SK-N-SH treated with all-trans-retinoic acid at 6 μM for 48 hours (cell line): ENCODE data around the gene C12orf42.

Source experiments
- ATAC-seq: fragments of 200-7000 bp; cut with Tn5 transposase; 3 replicates; pipeline ENCODE4 v1.9.1; 2020; ENCODE audit warnings: mild to moderate bottlenecking, moderate library complexity
- ARNTL ChIP-seq: fragments of 450-650 bp; formaldehyde crosslinking; IDR thresholded peaks from 2 replicates; pipeline ENCODE4 v1.5.0; 2020; ENCODE audit warnings: low read depth, mild to moderate bottlenecking, moderate library complexity, borderline replicate concordance
- BACH2 ChIP-seq: fragments of 250-450 bp; sonication (Bioruptor Pico); IDR thresholded peaks from 2 replicates; pipeline ENCODE4 v1.9.0; 2021; ENCODE audit warnings: mild to moderate bottlenecking, borderline replicate concordance
- ESRRG ChIP-seq: fragments of 250-450 bp; sonication (Bioruptor Pico); IDR thresholded peaks from 2 replicates; pipeline ENCODE4 v1.6.1; 2021; ENCODE audit warnings: mild to moderate bottlenecking
- ISL1 ChIP-seq: fragments of 250-450 bp; sonication (Bioruptor Pico); IDR thresholded peaks from 2 replicates; pipeline ENCODE4 v2.1.2; 2022; ENCODE audit warnings: mild to moderate bottlenecking, moderate library complexity
- OSR1 ChIP-seq: fragments of 250-450 bp; sonication (Bioruptor Pico); IDR thresholded peaks from 2 replicates; pipeline ENCODE4 v1.8.0; 2022; ENCODE audit warnings: moderate library complexity, mild to moderate bottlenecking, inconsistent platforms
- PPARA ChIP-seq: fragments of 250-450 bp; sonication (Bioruptor Pico); IDR thresholded peaks from 2 replicates; pipeline ENCODE4 v1.5.0; 2020; ENCODE audit warnings: mild to moderate bottlenecking, borderline replicate concordance
- RARB ChIP-seq: fragments of 250-450 bp; sonication (Bioruptor Pico); IDR thresholded peaks from 2 replicates; pipeline ENCODE4 v1.8.0; 2021; ENCODE audit warnings: mild to moderate bottlenecking, moderate library complexity
- TCF4 ChIP-seq: fragments of 250-450 bp; sonication (Bioruptor Pico); IDR thresholded peaks from 2 replicates; pipeline ENCODE4 v1.8.0; 2021; ENCODE audit warnings: mild to moderate bottlenecking, moderate library complexity, borderline replicate concordance
- TOX ChIP-seq: fragments of 250-450 bp; sonication (Bioruptor Pico); IDR thresholded peaks from 2 replicates; pipeline ENCODE4 v1.8.0; 2021; ENCODE audit warnings: mild to moderate bottlenecking, moderate library complexity, borderline replicate concordance
- ZC3H10 ChIP-seq: fragments of 250-450 bp; sonication (Bioruptor Pico); IDR thresholded peaks from 2 replicates; pipeline ENCODE4 v1.5.1; 2021; ENCODE audit warnings: mild to moderate bottlenecking, moderate library complexity
- ZFP3 ChIP-seq: fragments of 250-450 bp; sonication (Bioruptor Pico); IDR thresholded peaks from 2 replicates; pipeline ENCODE4 v1.5.0; 2020; ENCODE audit warnings: mild to moderate bottlenecking, moderate library complexity
- ZFP30 ChIP-seq: fragments of 450-650 bp; formaldehyde crosslinking; IDR thresholded peaks from 2 replicates; pipeline ENCODE4 v1.5.0; 2022; ENCODE audit warnings: mild to moderate bottlenecking, moderate library complexity
- ZNF565 ChIP-seq: fragments of 450-650 bp; formaldehyde crosslinking; conservative IDR thresholded peaks from 2 replicates; pipeline ENCODE4 v1.5.0; 2020; ENCODE audit warnings: low read depth, mild to moderate bottlenecking, moderate library complexity
- ZNF70 ChIP-seq: fragments of 450-650 bp; formaldehyde crosslinking; IDR thresholded peaks from 2 replicates; pipeline ENCODE4 v1.5.0; 2020; ENCODE audit warnings: mild to moderate bottlenecking, moderate library complexity
- ZNF8 ChIP-seq: fragments of 450-650 bp; formaldehyde crosslinking; IDR thresholded peaks from 2 replicates; pipeline ENCODE4 v1.5.0; 2020; ENCODE audit warnings: mild to moderate bottlenecking, moderate library complexity
- TF ChIP-seq, protein P1 (sequence below): fragments of 250-450 bp; sonication (Bioruptor Pico); IDR thresholded peaks from 2 replicates; pipeline ENCODE4 v1.5.1; 2021; ENCODE audit warnings: mild to moderate bottlenecking, moderate library complexity
- TF ChIP-seq, protein P2 (sequence below): fragments of 250-450 bp; sonication (Bioruptor Pico); IDR thresholded peaks from 2 replicates; pipeline ENCODE4 v1.5.1; 2020; ENCODE audit warnings: low read depth, mild to moderate bottlenecking, moderate library complexity

The C12orf42 gene

DNA sequence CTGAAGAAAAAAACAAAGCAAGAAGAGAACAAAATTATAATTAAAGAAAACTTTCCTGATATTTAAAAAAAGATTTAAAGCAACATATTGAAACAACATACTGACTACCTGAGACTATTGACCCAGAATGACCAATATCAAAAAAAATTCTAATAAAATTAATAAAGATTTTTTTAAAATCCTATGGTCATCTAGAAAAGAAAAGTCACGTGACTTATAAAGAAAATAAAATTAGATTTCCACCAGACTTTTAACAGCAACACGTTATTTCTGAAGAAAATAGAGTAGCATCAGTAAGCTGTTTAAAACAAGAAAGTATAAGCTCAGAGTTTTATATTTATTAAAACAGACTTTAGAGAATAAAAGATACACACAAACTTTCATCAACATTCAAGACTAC is 238.0 kb downstream of the C12orf42 start:
- TF ChIP-seq PPARA (CRISPR knock-in tag), result no peak
- TF ChIP-seq, protein P1, sequence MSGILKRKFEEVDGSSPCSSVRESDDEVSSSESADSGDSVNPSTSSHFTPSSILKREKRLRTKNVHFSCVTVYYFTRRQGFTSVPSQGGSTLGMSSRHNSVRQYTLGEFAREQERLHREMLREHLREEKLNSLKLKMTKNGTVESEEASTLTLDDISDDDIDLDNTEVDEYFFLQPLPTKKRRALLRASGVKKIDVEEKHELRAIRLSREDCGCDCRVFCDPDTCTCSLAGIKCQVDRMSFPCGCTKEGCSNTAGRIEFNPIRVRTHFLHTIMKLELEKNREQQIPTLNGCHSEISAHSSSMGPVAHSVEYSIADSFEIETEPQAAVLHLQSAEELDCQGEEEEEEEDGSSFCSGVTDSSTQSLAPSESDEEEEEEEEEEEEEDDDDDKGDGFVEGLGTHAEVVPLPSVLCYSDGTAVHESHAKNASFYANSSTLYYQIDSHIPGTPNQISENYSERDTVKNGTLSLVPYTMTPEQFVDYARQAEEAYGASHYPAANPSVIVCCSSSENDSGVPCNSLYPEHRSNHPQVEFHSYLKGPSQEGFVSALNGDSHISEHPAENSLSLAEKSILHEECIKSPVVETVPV (CRISPR knock-in tag), result no peak
- no peak for TF ChIP-seq ESRRG (CRISPR knock-in tag)
- TF ChIP-seq BACH2 (CRISPR knock-in tag), result no peak
- no peak for TF ChIP-seq ZNF70
- no peak for TF ChIP-seq RARB (CRISPR knock-in tag)
- TF ChIP-seq, protein P2, sequence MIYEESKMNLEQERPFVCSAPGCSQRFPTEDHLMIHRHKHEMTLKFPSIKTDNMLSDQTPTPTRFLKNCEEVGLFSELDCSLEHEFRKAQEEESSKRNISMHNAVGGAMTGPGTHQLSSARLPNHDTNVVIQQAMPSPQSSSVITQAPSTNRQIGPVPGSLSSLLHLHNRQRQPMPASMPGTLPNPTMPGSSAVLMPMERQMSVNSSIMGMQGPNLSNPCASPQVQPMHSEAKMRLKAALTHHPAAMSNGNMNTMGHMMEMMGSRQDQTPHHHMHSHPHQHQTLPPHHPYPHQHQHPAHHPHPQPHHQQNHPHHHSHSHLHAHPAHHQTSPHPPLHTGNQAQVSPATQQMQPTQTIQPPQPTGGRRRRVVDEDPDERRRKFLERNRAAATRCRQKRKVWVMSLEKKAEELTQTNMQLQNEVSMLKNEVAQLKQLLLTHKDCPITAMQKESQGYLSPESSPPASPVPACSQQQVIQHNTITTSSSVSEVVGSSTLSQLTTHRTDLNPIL (CRISPR knock-in tag), result no peak
- no peak for TF ChIP-seq TOX
- TF ChIP-seq ISL1 (CRISPR knock-in tag), result no peak
- no peak for TF ChIP-seq ZFP3
- TF ChIP-seq TCF4 (CRISPR knock-in tag), result no peak
- no peak for TF ChIP-seq ZFP30 (CRISPR knock-in tag)
- no peak for TF ChIP-seq OSR1 (CRISPR knock-in tag)
- no peak for TF ChIP-seq ARNTL
- TF ChIP-seq ZC3H10 (CRISPR knock-in tag), result no peak
- TF ChIP-seq ZNF8, result no peak
- TF ChIP-seq ZNF565 (CRISPR knock-in tag), result no peak
- no peak for ATAC-seq
